H9 (cell line): Measurements from ENCODE around the gene SLC38A9. TPM values are rescaled to one million over a fixed set of nuclear protein-coding genes. Genes with fewer than 3 reads are reported as not detected.
A peak's percentile ranks its signal among the peaks of the same experiment; 100 is the strongest.

Source experiments
- DNase-seq: peaks from one replicate; pipeline ENCODE4 v3.0.0-alpha.2; 2017
- H2AFZ ChIP-seq: one replicate; pipeline ENCODE4 v1.6.1; 2013; ENCODE audit warnings: mild to moderate bottlenecking, low read length, control low read depth, moderate library complexity
- H2AK5ac ChIP-seq: 2 replicates; pipeline ENCODE4 v1.6.1; 2013; ENCODE audit warnings: low read length, control low read depth, mixed read lengths; ENCODE audit not compliant: insufficient read length
- H2BK120ac ChIP-seq: one replicate; pipeline ENCODE4 v1.6.1; 2013; ENCODE audit warnings: low read depth, mild to moderate bottlenecking, low read length, control low read depth, inconsistent platforms; ENCODE audit not compliant: poor library complexity, severe bottlenecking
- H2BK12ac ChIP-seq: 2 replicates; pipeline ENCODE4 v1.6.1; 2013; ENCODE audit warnings: low read length, control low read depth, mixed read lengths, low read depth; ENCODE audit not compliant: insufficient read length
- H2BK15ac ChIP-seq: 2 replicates; pipeline ENCODE4 v1.6.1; 2013; ENCODE audit warnings: low read depth, low read length, control low read depth
- H2BK20ac ChIP-seq: one replicate; pipeline ENCODE4 v1.6.1; 2013; ENCODE audit warnings: low read depth, mild to moderate bottlenecking, low read length, control low read depth, inconsistent platforms; ENCODE audit not compliant: poor library complexity, severe bottlenecking
- H2BK5ac ChIP-seq: 2 replicates; pipeline ENCODE4 v1.6.1; 2013; ENCODE audit warnings: low read length, control low read depth, mixed read lengths; ENCODE audit not compliant: insufficient read length
- H3K14ac ChIP-seq: 2 replicates; pipeline ENCODE4 v1.6.1; 2013; ENCODE audit warnings: low read length, control low read depth; ENCODE audit not compliant: insufficient read depth
- H3K18ac ChIP-seq: 2 replicates; pipeline ENCODE4 v1.6.1; 2013; ENCODE audit warnings: low read depth, mild to moderate bottlenecking, mixed read lengths, low read length, control low read depth; ENCODE audit not compliant: insufficient read length
- H3K23ac ChIP-seq: 2 replicates; pipeline ENCODE4 v1.6.1; 2013; ENCODE audit warnings: low read length, control low read depth, mixed read lengths, low read depth; ENCODE audit not compliant: insufficient read length
- H3K23me2 ChIP-seq: 2 replicates; pipeline ENCODE4 v1.6.1; 2013; ENCODE audit warnings: low read depth, mild to moderate bottlenecking, mixed read lengths, low read length, control low read depth; ENCODE audit not compliant: insufficient read length, poor library complexity, severe bottlenecking
- H3K27ac ChIP-seq: 2 replicates; pipeline ENCODE4 v1.5.1; 2013; ENCODE audit warnings: low read length, control low read depth, mixed read lengths, low read depth; ENCODE audit not compliant: insufficient read length
- H3K27me3 ChIP-seq: 2 replicates; pipeline ENCODE4 v1.6.1; 2013; ENCODE audit warnings: low read length, control low read depth, inconsistent platforms; ENCODE audit not compliant: insufficient read depth
- H3K4ac ChIP-seq: 2 replicates; pipeline ENCODE4 v1.6.1; 2013; ENCODE audit warnings: low read depth, mild to moderate bottlenecking, control low read depth, inconsistent platforms, low read length, moderate library complexity
- H3K4me1 ChIP-seq: 2 replicates; pipeline ENCODE4 v1.6.1; 2013; ENCODE audit warnings: low read length, control low read depth, inconsistent platforms; ENCODE audit not compliant: insufficient read depth
- H3K4me2 ChIP-seq: 2 replicates; pipeline ENCODE4 v1.6.1; 2013; ENCODE audit warnings: low read length, control low read depth, mixed read lengths; ENCODE audit not compliant: insufficient read length, insufficient read depth
- H3K56ac ChIP-seq: 2 replicates; pipeline ENCODE4 v1.6.1; 2013; ENCODE audit warnings: low read depth, mild to moderate bottlenecking, mixed read lengths, low read length, control low read depth; ENCODE audit not compliant: insufficient read length
- H3K79me1 ChIP-seq: 2 replicates; pipeline ENCODE4 v1.6.1; 2013; ENCODE audit warnings: low read depth, mild to moderate bottlenecking, moderate library complexity, low read length, control low read depth, inconsistent platforms; ENCODE audit not compliant: insufficient read depth, poor library complexity, severe bottlenecking
- H3K79me2 ChIP-seq: 2 replicates; pipeline ENCODE4 v1.6.1; 2013; ENCODE audit warnings: low read length, control low read depth, inconsistent platforms; ENCODE audit not compliant: insufficient read depth
- H3K9ac ChIP-seq: 2 replicates; pipeline ENCODE4 v1.6.1; 2013; ENCODE audit warnings: low read length, control low read depth, mixed read lengths; ENCODE audit not compliant: insufficient read length; ENCODE audit errors: extremely low read depth
- H3K9me3 ChIP-seq: one replicate; pipeline ENCODE4 v1.6.1; 2013; ENCODE audit warnings: low read depth, low read length, inconsistent platforms; ENCODE audit not compliant: control insufficient read depth
- H3T11ph ChIP-seq: one replicate; pipeline ENCODE4 v1.6.1; 2013; ENCODE audit warnings: mild to moderate bottlenecking, low read length, control low read depth, inconsistent platforms
- H4K20me1 ChIP-seq: one replicate; pipeline ENCODE4 v1.6.1; 2013; ENCODE audit not compliant: control insufficient read depth, insufficient read length, insufficient read depth
- H4K5ac ChIP-seq: 2 replicates; pipeline ENCODE4 v1.6.1; 2013; ENCODE audit warnings: low read depth, mild to moderate bottlenecking, mixed read lengths, low read length, control low read depth; ENCODE audit not compliant: insufficient read length
- H4K8ac ChIP-seq: replicated peaks from 2 replicates; pipeline ENCODE4 v1.6.1; 2013; ENCODE audit warnings: low read length, control low read depth, mixed read lengths, low read depth; ENCODE audit not compliant: insufficient read length
- H4K91ac ChIP-seq: 2 replicates; pipeline ENCODE4 v1.6.1; 2013; ENCODE audit warnings: low read depth, mild to moderate bottlenecking, moderate library complexity, mixed read lengths, low read length, control low read depth; ENCODE audit not compliant: insufficient read length
- H3K27ac Mint-ChIP-seq, 3 experiments: 2 replicates in 2 of 3; 3 replicates in 1 of 3; pipeline ENCODE4 v1.8.0; 2020 to 2021; ENCODE audit warnings: mixed read lengths in 3 of 3, mild to moderate bottlenecking in 1 of 3, moderate library complexity in 1 of 3
- H3K27me3 Mint-ChIP-seq: 2 replicates; pipeline ENCODE4 v1.8.0; 2021; ENCODE audit warnings: low read depth, mild to moderate bottlenecking, moderate library complexity, mixed read lengths
- H3K36me3 Mint-ChIP-seq, 3 experiments: 2 replicates in 2 of 3; 3 replicates in 1 of 3; pipeline ENCODE4 v1.8.0; 2020 to 2021; ENCODE audit warnings: low read depth in 3 of 3, mixed read lengths in 3 of 3; ENCODE audit not compliant: insufficient read depth in 1 of 3
- H3K4me1 Mint-ChIP-seq, 2 experiments: 2 replicates each; pipeline ENCODE4 v1.8.0; 2020; ENCODE audit warnings: mixed read lengths in 2 of 2
- H3K4me3 Mint-ChIP-seq, 2 experiments: 2 replicates in 1 of 2; 3 replicates in 1 of 2; pipeline ENCODE4 v1.8.0; 2020 to 2021; ENCODE audit warnings: mild to moderate bottlenecking in 2 of 2, mixed read lengths in 2 of 2, moderate library complexity in 1 of 2
- H3K9me3 Mint-ChIP-seq, 2 experiments: 2 replicates in 1 of 2; 3 replicates in 1 of 2; pipeline ENCODE4 v1.8.0; 2020; ENCODE audit warnings: mild to moderate bottlenecking in 2 of 2, mixed read lengths in 2 of 2, moderate library complexity in 1 of 2
- WGBS: extraction: QIAGEN DNeasy Blood & Tissue Kit; methylation state at CpG from one replicate; pipeline ENCODE4 v1.1.7; 2013; ENCODE audit warnings: missing lambda C conversion rate, low lambda C conversion rate, mixed read lengths; ENCODE audit not compliant: insufficient read length; ENCODE audit errors: extremely low coverage; 5-methylcytosine and 5-hydroxymethylcytosine counted together
- total RNA-seq: library from RNA; stranded (reverse); gene quantifications from 2 replicates; pipeline ENCODE4 v1.2.1, GENCODE V29; 2021
- TF ChIP-seq, protein P1 (sequence below): fragments of 200-600 bp; sonication (generic); conservative IDR thresholded peaks from 3 replicates; pipeline ENCODE4 v1.8.0; 2021; ENCODE audit warnings: antibody characterized with exemption, mild to moderate bottlenecking

SLC38A9 gene
- total RNA-seq, 1 experiment from 2014 or later = 48.5 TPM

DNA sequence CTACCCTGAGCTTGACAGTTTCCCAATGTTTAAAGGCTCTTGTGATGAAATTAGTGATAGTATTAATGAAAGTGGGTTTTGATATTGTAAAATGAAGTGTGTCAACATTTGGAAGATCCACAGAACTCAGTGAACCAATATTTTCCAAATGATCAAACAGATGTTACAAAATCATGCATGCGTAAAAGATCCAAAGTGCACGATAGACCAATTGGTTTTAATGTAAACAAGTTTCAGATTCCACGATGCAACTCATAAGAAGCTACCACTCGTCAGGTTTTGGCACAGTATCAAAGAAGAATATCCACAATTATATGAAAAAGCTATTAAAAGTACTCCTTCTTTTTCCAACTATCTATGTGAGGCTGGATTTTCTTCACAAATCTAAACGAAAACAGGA is 82.3 kb downstream of the SLC38A9 start:
- Mint-ChIP-seq H3K4me3 (no peak overlapping the region), H3K36me3 (peaks cover 8 to 14% (median 10%) of the 10 kb centered on the region in 3 experiments; a peak in 6 of 7 replicates), H3K9me3 (no peaks in the 10 kb centered on the region), H3K4me1 (peaks cover 44 to 45% of the 10 kb centered on the region in 2 experiments), H3K27me3 (no peaks in the 10 kb centered on the region), H3K27ac (peak overlapping the region in 1 of 3 experiments; percentile 87; a peak in 1 of 7 replicates)
- peaks cover 2% of the 10 kb centered on the region; the same call in 1 of the 2 replicates for H3K4me1 ChIP-seq
- no peak overlapping the region for H3K14ac ChIP-seq
- no peak overlapping the region for H2BK12ac ChIP-seq
- H3T11ph ChIP-seq = no peak overlapping the region
- no peaks in the 10 kb centered on the region for H4K20me1 ChIP-seq
- no peak overlapping the region for H2BK120ac ChIP-seq
- H4K8ac ChIP-seq = no peak overlapping the region
- no peaks in the 10 kb centered on the region for H3K23me2 ChIP-seq
- no peak overlapping the region for H4K91ac ChIP-seq
- no CpG with 5 or more reads among the region's 5 CpGs for WGBS
- H3K79me2 ChIP-seq = no peaks in the 10 kb centered on the region
- no peak overlapping the region for H2AFZ ChIP-seq
- no peak overlapping the region for H2BK15ac ChIP-seq
- H3K23ac ChIP-seq = no peak overlapping the region
- DNase-seq = no peak
- no peaks in the 10 kb centered on the region for H3K9me3 ChIP-seq
- no peaks in the 10 kb centered on the region for H3K27me3 ChIP-seq
- H3K27ac ChIP-seq = no peak overlapping the region
- no peak overlapping the region for H2AK5ac ChIP-seq
- H2BK20ac ChIP-seq = no peak overlapping the region
- no peak overlapping the region for H2BK5ac ChIP-seq
- no peak overlapping the region for H4K5ac ChIP-seq
- no peak overlapping the region for H3K56ac ChIP-seq
- H3K4ac ChIP-seq = no peak overlapping the region
- no peak overlapping the region for H3K4me2 ChIP-seq
- no peak overlapping the region for H3K9ac ChIP-seq
- no peaks in the 10 kb centered on the region for H3K79me1 ChIP-seq
- no peak overlapping the region for H3K18ac ChIP-seq
- TF ChIP-seq, protein P1, sequence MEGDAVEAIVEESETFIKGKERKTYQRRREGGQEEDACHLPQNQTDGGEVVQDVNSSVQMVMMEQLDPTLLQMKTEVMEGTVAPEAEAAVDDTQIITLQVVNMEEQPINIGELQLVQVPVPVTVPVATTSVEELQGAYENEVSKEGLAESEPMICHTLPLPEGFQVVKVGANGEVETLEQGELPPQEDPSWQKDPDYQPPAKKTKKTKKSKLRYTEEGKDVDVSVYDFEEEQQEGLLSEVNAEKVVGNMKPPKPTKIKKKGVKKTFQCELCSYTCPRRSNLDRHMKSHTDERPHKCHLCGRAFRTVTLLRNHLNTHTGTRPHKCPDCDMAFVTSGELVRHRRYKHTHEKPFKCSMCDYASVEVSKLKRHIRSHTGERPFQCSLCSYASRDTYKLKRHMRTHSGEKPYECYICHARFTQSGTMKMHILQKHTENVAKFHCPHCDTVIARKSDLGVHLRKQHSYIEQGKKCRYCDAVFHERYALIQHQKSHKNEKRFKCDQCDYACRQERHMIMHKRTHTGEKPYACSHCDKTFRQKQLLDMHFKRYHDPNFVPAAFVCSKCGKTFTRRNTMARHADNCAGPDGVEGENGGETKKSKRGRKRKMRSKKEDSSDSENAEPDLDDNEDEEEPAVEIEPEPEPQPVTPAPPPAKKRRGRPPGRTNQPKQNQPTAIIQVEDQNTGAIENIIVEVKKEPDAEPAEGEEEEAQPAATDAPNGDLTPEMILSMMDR = no peak
